Liver (tissue), 3 donors: ENCODE results near the gene NEIL3.

Experiments used
- ATF3 ChIP-seq: IDR thresholded peaks from 2 replicates; pipeline ENCODE4 v1.6.1; 2016; ENCODE audit warnings: antibody characterized with exemption
- TAF1 ChIP-seq: conservative IDR thresholded peaks from 2 replicates; pipeline ENCODE4 v1.6.1; 2016; ENCODE audit warnings: antibody characterized with exemption, mild to moderate bottlenecking
- TF ChIP-seq, protein P1 (sequence below): fragments of 150-350 bp; IDR thresholded peaks from 2 replicates; pipeline ENCODE4 v1.5.1; 2017; ENCODE audit warnings: improper control_type of control experiment, low read depth, low read length; ENCODE audit not compliant: missing input control
- donor health status: healthy.
- donor health status: healthy.

DNA sequence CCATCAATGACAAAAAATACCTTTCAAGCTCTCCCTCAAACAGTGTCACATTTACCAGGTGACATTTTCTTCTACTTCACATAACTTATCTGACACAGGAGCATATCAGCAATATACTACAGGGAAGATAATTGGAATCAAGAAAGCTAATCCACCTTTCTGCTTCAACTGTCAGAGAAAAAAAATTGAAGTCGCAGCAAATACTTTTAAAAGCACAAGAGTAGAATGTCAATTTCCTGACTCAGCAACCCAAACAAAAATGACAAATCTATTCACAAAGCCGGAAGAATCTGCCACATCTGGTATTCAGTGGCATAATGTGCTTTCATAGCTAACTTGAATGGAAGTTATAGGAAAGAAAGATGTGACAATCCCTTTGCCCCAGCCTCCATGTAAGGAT lies 95.8 kb downstream of the NEIL3 start:
- TF ChIP-seq TAF1 (no peak), ATF3 (no peak)
- TF ChIP-seq, protein P1, sequence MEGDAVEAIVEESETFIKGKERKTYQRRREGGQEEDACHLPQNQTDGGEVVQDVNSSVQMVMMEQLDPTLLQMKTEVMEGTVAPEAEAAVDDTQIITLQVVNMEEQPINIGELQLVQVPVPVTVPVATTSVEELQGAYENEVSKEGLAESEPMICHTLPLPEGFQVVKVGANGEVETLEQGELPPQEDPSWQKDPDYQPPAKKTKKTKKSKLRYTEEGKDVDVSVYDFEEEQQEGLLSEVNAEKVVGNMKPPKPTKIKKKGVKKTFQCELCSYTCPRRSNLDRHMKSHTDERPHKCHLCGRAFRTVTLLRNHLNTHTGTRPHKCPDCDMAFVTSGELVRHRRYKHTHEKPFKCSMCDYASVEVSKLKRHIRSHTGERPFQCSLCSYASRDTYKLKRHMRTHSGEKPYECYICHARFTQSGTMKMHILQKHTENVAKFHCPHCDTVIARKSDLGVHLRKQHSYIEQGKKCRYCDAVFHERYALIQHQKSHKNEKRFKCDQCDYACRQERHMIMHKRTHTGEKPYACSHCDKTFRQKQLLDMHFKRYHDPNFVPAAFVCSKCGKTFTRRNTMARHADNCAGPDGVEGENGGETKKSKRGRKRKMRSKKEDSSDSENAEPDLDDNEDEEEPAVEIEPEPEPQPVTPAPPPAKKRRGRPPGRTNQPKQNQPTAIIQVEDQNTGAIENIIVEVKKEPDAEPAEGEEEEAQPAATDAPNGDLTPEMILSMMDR = no peak
